Naive thymus-derived CD4-positive, alpha-beta T cell (primary cell): ENCODE results near the gene AGFG1. TPM values are rescaled to one million over a fixed set of nuclear protein-coding genes. Genes with fewer than 3 reads are reported as not detected.
A peak's percentile ranks its signal among the peaks of the same experiment; 100 is the strongest.
"Not testable (repeated sequence)": the region's sequence is repeated elsewhere in the genome, so short reads cannot be mapped to it uniquely, and the experiment has no call there.

Experiments
- ATAC-seq: fragments of 150-1000 bp; cut with Tn5 transposase; 2 replicates; pipeline ENCODE4 v1.10.0; 2021; ENCODE audit warnings: mild to moderate bottlenecking, moderate library complexity
- CTCF ChIA-PET: fragments of 350-600 bp; sonication (Branson Sonifier 250); formaldehyde crosslinking; loops from one replicate; lab custom pipeline; 2021; ENCODE audit warnings: antibody characterized with exemption; lab: Charles Lee
- POLR2A ChIA-PET: fragments of 350-600 bp; sonication (Branson Sonifier 250); formaldehyde crosslinking; loops from one replicate; lab custom pipeline; 2021; ENCODE audit warnings: antibody characterized with exemption, inconsistent platforms; lab: Charles Lee
- DNase-seq, 9 donors: peaks; one replicate each; pipeline versions ENCODE4 v3.0.0 to v3.0.0-alpha.2; 2020 to 2022; ENCODE audit warnings: mixed read lengths in 1 of 9
- H3K27ac ChIP-seq: one replicate; pipeline ENCODE4 v1.7.0; 2013; ENCODE audit warnings: mild to moderate bottlenecking, low read depth, low read length, moderate library complexity
- H3K27me3 ChIP-seq, 2 donors: one replicate each; pipeline ENCODE4 v1.7.0; 2013; ENCODE audit warnings: low read length in 2 of 2, mild to moderate bottlenecking in 2 of 2, moderate library complexity in 2 of 2; ENCODE audit not compliant: control insufficient read depth in 2 of 2, insufficient read depth in 2 of 2
- H3K36me3 ChIP-seq, 3 experiments: 1 replicate in 2 of 3; 2 replicates in 1 of 3; pipeline ENCODE4 v1.7.0; 2013; ENCODE audit warnings: low read length in 3 of 3, mild to moderate bottlenecking in 3 of 3, moderate library complexity in 1 of 3; ENCODE audit not compliant: insufficient read depth in 3 of 3, control insufficient read depth in 2 of 3
- H3K4me1 ChIP-seq, 2 donors: one replicate each; pipeline ENCODE4 v1.7.0; 2013; ENCODE audit warnings: low read length in 2 of 2, mild to moderate bottlenecking in 2 of 2, moderate library complexity in 1 of 2; ENCODE audit not compliant: control insufficient read depth in 2 of 2, insufficient read depth in 2 of 2
- H3K4me3 ChIP-seq: 2 replicates; pipeline ENCODE4 v1.7.0; 2013; ENCODE audit warnings: mild to moderate bottlenecking, low read length
- H3K9me3 ChIP-seq, 3 experiments: 1 replicate in 2 of 3; 2 replicates in 1 of 3; pipeline ENCODE4 v1.7.0; 2013; ENCODE audit warnings: low read length in 3 of 3; ENCODE audit not compliant: control insufficient read depth in 2 of 3
- H3K27ac Mint-ChIP-seq, 9 donors: one replicate each; pipeline ENCODE4 v1.8.0; 2020 to 2022; ENCODE audit warnings: mixed read lengths in 9 of 9, mild to moderate bottlenecking in 8 of 9, moderate library complexity in 5 of 9, inconsistent platforms in 2 of 9
- H3K27me3 Mint-ChIP-seq, 5 donors: one replicate each; pipeline ENCODE4 v1.8.0; 2021 to 2022; ENCODE audit warnings: mixed read lengths in 5 of 5, mild to moderate bottlenecking in 1 of 5
- H3K36me3 Mint-ChIP-seq, 5 donors: one replicate each; pipeline ENCODE4 v1.8.0; 2020 to 2022; ENCODE audit warnings: mixed read lengths in 5 of 5, mild to moderate bottlenecking in 3 of 5, inconsistent platforms in 1 of 5
- H3K4me1 Mint-ChIP-seq, 7 donors: one replicate each; pipeline ENCODE4 v1.8.0; 2020 to 2022; ENCODE audit warnings: mixed read lengths in 7 of 7, mild to moderate bottlenecking in 3 of 7, inconsistent platforms in 1 of 7
- H3K4me3 Mint-ChIP-seq, 10 donors: one replicate each; pipeline ENCODE4 v1.8.0; 2020 to 2022; ENCODE audit warnings: mild to moderate bottlenecking in 10 of 10, mixed read lengths in 10 of 10, moderate library complexity in 6 of 10, inconsistent platforms in 2 of 10
- H3K9me3 Mint-ChIP-seq, 11 donors: one replicate each; pipeline ENCODE4 v1.8.0; 2020 to 2022; ENCODE audit warnings: mixed read lengths in 11 of 11, mild to moderate bottlenecking in 4 of 11, inconsistent platforms in 1 of 11, moderate library complexity in 1 of 11
- intact Hi-C, 2 donors: fragments of 100-400 bp; cut with micrococcal nuclease; formaldehyde crosslinking; loops; one replicate each; pipeline ENCODE4 v1.15.1; 2023
- polyA plus RNA-seq, 2 donors: library from polyadenylated mRNA; unstranded; fragments of 300-500 nt; fragmentation: Illumina TruSeq; gene quantifications; one replicate each; pipeline ENCODE4 v1.2.3, GENCODE V29; 2021
- total RNA-seq, 6 experiments: library from RNA in 5 of 6; stranded (reverse) in 5 of 6; gene quantifications; 1 replicate in 5 of 6; 2 replicates in 1 of 6; pipeline ENCODE4 v1.2.3 and lab custom pipeline; 2021 to 2026

The AGFG1 gene
- total and polyA plus RNA-seq, 7 experiments from 2014 or later = 10.6 to 84.5 (median 55.4) TPM

DNA sequence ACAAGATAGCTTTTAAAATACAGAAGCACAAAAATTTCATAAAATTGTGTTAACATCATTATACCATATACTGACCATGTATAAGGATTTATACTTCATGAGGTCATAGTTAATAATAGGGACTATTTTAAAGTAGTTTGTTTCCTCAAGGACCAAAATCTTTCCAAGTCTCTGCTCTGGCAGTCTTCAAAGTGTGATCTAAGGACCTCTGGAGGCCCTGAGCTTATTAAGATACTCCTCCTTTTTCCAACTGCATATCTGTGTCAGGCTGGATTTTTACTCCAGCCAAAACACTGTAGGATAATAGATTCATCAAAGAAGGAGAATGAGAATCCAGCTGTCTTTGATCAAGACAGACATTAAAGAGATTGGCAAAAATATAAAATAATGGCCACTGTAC lies 125.1 kb downstream of the AGFG1 start:
- no peak overlapping the region for H3K27ac Mint-ChIP-seq
- intact Hi-C loops = no loop called here
- no peaks in the 10 kb centered on the region for H3K9me3 ChIP-seq
- H3K4me3 Mint-ChIP-seq = no peak overlapping the region
- H3K27me3 ChIP-seq = no peaks in the 10 kb centered on the region
- DNase-seq (no peak), ATAC-seq (no peak)
- peaks cover 0 to 13% (median 0%) of the 10 kb centered on the region in 7 donors for H3K4me1 Mint-ChIP-seq
- ChIA-PET POLR2A (no interaction called here), CTCF (no interaction called here)
- no peaks in the 10 kb centered on the region for H3K36me3 ChIP-seq
- H3K4me3 ChIP-seq = no peak overlapping the region
- peaks cover 0 to 2% (median 0%) of the 10 kb centered on the region in 11 donors for H3K9me3 Mint-ChIP-seq
- no peaks in the 10 kb centered on the region for H3K4me1 ChIP-seq
- peaks cover 24 to 55% (median 43%) of the 10 kb centered on the region in 5 donors for H3K27me3 Mint-ChIP-seq
- no peaks in the 10 kb centered on the region for H3K36me3 Mint-ChIP-seq
- no peak overlapping the region for H3K27ac ChIP-seq

DNA sequence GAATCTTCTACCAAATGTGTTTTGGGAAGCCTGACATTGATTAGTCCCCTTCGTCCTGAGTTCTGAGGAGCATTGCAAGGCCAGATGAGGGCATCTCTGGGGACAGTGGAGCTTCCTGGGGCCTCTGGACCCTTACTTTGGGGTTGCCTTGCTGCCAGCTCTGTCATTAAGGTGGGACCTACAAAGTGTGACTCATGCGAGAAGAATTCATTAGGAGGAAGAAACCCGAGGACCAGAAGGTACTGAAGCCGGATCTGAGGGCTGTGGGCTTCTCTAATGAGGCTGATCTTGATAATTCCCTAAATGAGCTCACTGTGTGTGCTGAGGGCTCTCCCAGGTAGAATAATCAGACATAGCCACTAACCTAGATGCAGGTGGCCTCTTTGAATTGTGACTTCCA lies 126.0 kb downstream of the AGFG1 start:
- Mint-ChIP-seq H3K36me3 (no peaks in the 10 kb centered on the region), H3K27ac (no peak overlapping the region), H3K4me1 (peaks cover 0 to 5% (median 0%) of the 10 kb centered on the region in 7 donors), H3K4me3 (no peak overlapping the region), H3K9me3 (peaks cover 0 to 2% (median 0%) of the 10 kb centered on the region in 11 donors), H3K27me3 (peaks cover 16 to 53% (median 48%) of the 10 kb centered on the region in 5 donors)
- ChIA-PET POLR2A (no interaction called here), CTCF (no interaction called here)
- Histone ChIP-seq H3K36me3 (no peaks in the 10 kb centered on the region), H3K27ac (no peak overlapping the region), H3K4me1 (no peaks in the 10 kb centered on the region), H3K27me3 (no peaks in the 10 kb centered on the region), H3K4me3 (no peak overlapping the region), H3K9me3 (no peaks in the 10 kb centered on the region)
- ATAC-seq = no peak
- no peak for DNase-seq
- intact Hi-C loops = no loop called here

DNA sequence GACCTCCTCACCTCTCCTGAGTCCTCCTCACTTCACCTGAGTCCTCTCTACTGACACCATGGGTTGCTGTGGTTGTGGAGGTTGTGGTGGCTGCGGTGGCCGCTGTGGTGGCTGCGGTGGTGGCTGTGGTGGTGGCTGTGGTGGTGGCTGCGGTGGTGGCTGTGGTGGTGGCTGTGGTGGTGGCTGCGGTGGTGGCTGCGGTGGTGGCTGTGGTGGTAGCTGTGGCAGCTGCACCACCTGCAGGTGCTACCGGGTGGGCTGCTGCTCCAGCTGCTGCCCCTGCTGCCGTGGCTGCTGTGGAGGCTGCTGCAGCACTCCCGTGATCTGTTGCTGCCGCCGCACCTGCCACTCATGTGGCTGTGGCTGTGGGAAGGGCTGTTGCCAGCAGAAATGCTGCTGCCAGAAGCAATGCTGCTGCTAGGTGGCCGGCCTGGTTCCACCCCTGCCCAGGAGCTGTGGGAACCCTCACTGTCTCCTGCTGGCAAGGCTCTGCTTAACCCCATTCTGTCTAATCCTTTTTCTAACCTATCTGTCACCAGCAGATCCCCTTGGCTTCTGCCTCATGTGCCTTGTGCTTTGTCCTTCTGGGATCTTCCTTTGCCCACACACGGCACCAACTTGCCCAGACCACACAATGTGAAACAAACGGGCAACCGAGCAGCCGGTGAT lies 127.0 kb downstream of the AGFG1 start, which contains the start of gene SCYGR2:
Gene SCYGR2 (plus strand): TSS at position 59 of the 669 bp plus-strand sequence. CDS start 0 bp downstream, at position 59.
- H3K4me1 ChIP-seq, H3K4me3 Mint-ChIP-seq, POLR2A ChIA-PET, H3K4me3 ChIP-seq, H3K27ac Mint-ChIP-seq, H3K4me1 Mint-ChIP-seq, ATAC-seq, H3K27me3 ChIP-seq, H3K27ac ChIP-seq, H3K36me3 ChIP-seq, intact Hi-C loops, H3K9me3 ChIP-seq, H3K9me3 Mint-ChIP-seq, CTCF ChIA-PET, H3K36me3 Mint-ChIP-seq, DNase-seq: not testable (repeated sequence)
- peaks cover 14 to 58% (median 46%) of the 10 kb centered on the region in 5 donors for H3K27me3 Mint-ChIP-seq

DNA sequence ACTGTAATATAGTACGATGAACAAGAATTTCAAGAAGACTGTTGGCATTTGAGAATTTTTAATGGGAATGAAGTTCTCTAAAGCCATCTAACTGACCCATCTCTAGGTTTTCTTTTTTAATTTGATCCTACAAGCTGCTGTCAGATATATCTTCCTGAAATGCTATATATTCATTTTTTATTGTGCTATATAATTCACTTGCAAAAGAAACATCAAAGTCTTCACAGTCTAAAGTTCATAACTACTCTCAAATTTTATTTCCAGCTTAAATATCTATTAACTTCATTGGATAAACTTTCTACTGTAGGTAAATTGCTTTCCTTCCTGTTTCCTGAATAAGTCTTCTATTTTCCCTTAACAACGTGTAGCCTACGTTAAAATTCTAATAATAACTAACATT lies 130.4 kb downstream of the AGFG1 start:
- Histone ChIP-seq H3K4me1 (no peaks in the 10 kb centered on the region), H3K4me3 (no peak overlapping the region), H3K27ac (no peak overlapping the region), H3K9me3 (no peaks in the 10 kb centered on the region), H3K36me3 (no peaks in the 10 kb centered on the region), H3K27me3 (no peaks in the 10 kb centered on the region)
- ChIA-PET POLR2A (no interaction called here), CTCF (no interaction called here)
- no peak for DNase-seq
- intact Hi-C loops = no loop called here
- H3K36me3 Mint-ChIP-seq = no peaks in the 10 kb centered on the region
- no peak for ATAC-seq
- H3K27ac Mint-ChIP-seq = no peak overlapping the region
- peaks cover 0 to 2% (median 0%) of the 10 kb centered on the region in 11 donors for H3K9me3 Mint-ChIP-seq
- no peaks in the 10 kb centered on the region for H3K4me1 Mint-ChIP-seq
- H3K4me3 Mint-ChIP-seq = no peak overlapping the region
- peaks cover 12 to 54% (median 42%) of the 10 kb centered on the region in 5 donors for H3K27me3 Mint-ChIP-seq

DNA sequence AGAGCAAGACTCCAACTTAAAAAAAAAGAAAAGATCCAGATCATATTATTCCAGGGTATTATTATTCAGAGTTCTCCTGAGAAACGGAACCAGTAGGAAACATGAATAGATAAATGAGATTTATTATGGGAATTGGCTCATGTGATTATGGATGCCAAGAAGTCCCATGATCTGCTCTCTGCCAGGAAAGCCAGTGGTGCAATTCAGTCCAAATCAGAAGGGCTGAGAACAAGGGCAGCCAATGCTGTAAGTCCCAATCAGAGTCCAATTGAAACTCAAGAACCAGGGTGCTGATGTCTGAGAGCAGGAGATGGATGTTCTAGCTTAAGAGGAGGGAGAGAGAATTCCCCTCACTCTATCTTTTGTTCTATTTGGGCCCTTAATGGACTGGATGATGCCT lies 134.5 kb downstream of the AGFG1 start:
- intact Hi-C loops = no loop called here
- POLR2A ChIA-PET = no interaction called here
- CTCF ChIA-PET = no interaction called here

DNA sequence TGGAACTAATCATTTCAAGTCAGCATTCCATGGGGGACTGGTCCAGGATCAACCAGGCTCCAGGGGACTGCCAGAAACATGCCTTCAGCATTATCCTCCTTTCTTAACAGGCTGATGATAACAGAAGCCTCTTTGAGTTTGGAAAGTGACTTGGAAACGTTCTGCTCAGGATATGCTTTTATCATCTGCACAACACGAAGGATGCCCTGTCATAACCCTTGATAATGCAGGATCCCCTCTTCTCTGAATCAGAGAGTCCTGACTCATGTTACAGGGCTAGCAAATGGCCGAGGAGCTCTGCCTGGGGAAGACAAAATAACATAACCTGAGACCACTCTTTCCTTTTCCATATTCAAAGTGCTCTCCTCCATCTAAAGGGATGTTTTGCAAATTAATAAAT lies 136.0 kb downstream of the AGFG1 start:
- peaks cover 0 to 17% (median 9%) of the 10 kb centered on the region in 7 donors for H3K4me1 Mint-ChIP-seq
- CTCF ChIA-PET = no interaction called here
- no peaks in the 10 kb centered on the region for H3K36me3 Mint-ChIP-seq
- no peak overlapping the region for H3K4me3 Mint-ChIP-seq
- H3K27ac ChIP-seq = no peak overlapping the region
- H3K27me3 Mint-ChIP-seq = peaks cover 40 to 59% (median 46%) of the 10 kb centered on the region in 5 donors
- no peaks in the 10 kb centered on the region for H3K9me3 ChIP-seq
- H3K4me1 ChIP-seq = peaks cover 0 to 4% of the 10 kb centered on the region in 2 donors
- intact Hi-C loops = no loop called here
- H3K27me3 ChIP-seq = no peaks in the 10 kb centered on the region
- ATAC-seq (peak; percentile 45), DNase-seq (no peak)
- no peak overlapping the region for H3K27ac Mint-ChIP-seq
- POLR2A ChIA-PET = no interaction called here
- no peaks in the 10 kb centered on the region for H3K36me3 ChIP-seq
- H3K9me3 Mint-ChIP-seq = no peaks in the 10 kb centered on the region
- H3K4me3 ChIP-seq = no peak overlapping the region

More for the DNA sequence above, 134.5 kb downstream of the AGFG1 start:
- H3K4me3 ChIP-seq = no peak overlapping the region
- H3K9me3 Mint-ChIP-seq = no peaks in the 10 kb centered on the region
- no peaks in the 10 kb centered on the region for H3K9me3 ChIP-seq
- ATAC-seq = no peak
- peaks cover 34 to 62% (median 48%) of the 10 kb centered on the region in 5 donors for H3K27me3 Mint-ChIP-seq
- no peak overlapping the region for H3K27ac ChIP-seq
- H3K4me3 Mint-ChIP-seq = no peak overlapping the region
- H3K4me1 ChIP-seq = peaks cover 0 to 4% of the 10 kb centered on the region in 2 donors
- no peaks in the 10 kb centered on the region for H3K27me3 ChIP-seq
- H3K36me3 ChIP-seq = no peaks in the 10 kb centered on the region
- H3K36me3 Mint-ChIP-seq = no peaks in the 10 kb centered on the region
- DNase-seq = no peak
- H3K27ac Mint-ChIP-seq = no peak overlapping the region
- peaks cover 0 to 17% (median 9%) of the 10 kb centered on the region in 7 donors for H3K4me1 Mint-ChIP-seq
